Measurements from ENCODE around the gene TMEM42. TPM values are rescaled to one million over a fixed set of nuclear protein-coding genes. Genes with fewer than 3 reads are reported as not detected.
"Not testable (repeated sequence)": the region's sequence is repeated elsewhere in the genome, so short reads cannot be mapped to it uniquely, and the experiment has no call there.

Gene TMEM42
- total and polyA plus RNA-seq, 2 of the 8 experiments (the other 6 are each of a cell fraction or from before 2014, with no cell fraction given), result 11.2 to 41.4 TPM

DNA sequence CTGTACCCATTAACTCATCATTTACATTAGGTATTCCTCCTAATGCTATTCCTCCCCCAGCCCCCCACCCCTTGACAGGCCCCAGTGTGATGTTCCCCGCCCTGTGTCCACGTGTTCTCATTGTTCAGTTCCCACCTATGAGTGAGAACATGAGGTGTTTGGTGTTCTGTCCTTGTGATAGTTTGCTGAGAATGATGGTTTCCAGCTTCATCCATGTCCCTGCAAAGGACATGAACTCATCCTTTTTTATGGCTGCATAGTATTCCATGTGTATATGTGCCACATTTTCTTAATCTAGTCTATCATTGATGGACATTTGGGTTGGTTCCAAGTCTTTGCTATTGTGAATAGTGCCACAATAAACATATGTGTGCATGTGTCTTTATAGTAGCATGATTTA lies 45.4 kb upstream of the TMEM42 start:
- 95% methylated on average over 2 of the region's 2 CpGs; no CpG with 5 or more reads in 1 of the 2 experiments for WGBS, 2 experiments (ENCODE audit: extremely low coverage in 1 of 2, insufficient coverage in 1 of 2, insufficient read length in 1 of 2, insufficient replicate concordance in 2 of 2, low coverage in 1 of 2, low lambda C conversion rate in 2 of 2, missing lambda C conversion rate in 1 of 2)

DNA sequence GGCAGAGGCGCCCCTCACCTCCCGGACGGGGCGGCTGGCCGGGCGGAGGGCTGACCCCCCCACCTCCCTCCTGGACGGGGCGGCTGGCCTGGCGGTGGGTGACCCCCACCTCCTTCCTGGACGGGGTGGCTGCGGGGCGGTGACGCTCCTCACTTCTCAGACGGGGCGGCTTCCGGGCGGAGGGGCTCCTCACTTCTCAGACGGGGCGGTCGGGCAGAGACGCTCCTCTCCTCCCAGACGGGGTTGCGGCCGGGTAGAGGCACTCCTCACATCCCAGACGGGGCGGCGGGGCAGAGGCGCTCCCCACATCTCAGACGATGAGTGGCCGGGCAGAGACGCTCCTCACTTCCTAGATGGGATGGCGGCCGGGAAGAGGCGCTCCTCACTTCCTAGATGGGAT lies 40.5 kb upstream of the TMEM42 start:
- POLR2A ChIA-PET (ENCODE audit: partially characterized antibody); H3K4me2 ChIP-seq (ENCODE audit: insufficient read depth in 1 of 2, low read depth in 2 of 2, low read length in 2 of 2); H4K91ac ChIP-seq (replicated peaks; ENCODE audit: insufficient read length, low read length); H2BK12ac ChIP-seq (ENCODE audit: low read depth, low read length); H2BK20ac ChIP-seq (ENCODE audit: low read length); H2AFZ ChIP-seq (ENCODE audit: low read length); H2AK5ac ChIP-seq (ENCODE audit: low read depth, low read length); FAIRE-seq; H3K79me2 ChIP-seq (ENCODE audit: control insufficient read depth in 1 of 2, insufficient read depth in 2 of 2, low read length in 2 of 2); H2BK5ac ChIP-seq (ENCODE audit: low read depth, low read length); H3K79me1 ChIP-seq (ENCODE audit: low read depth, low read length); H3K4me3 ChIP-seq (ENCODE audit: extremely low read depth in 1 of 4, insufficient read depth in 2 of 4, low read depth in 3 of 4, low read length in 4 of 4); DNase-seq (ENCODE audit: low read depth in 1 of 2, low spot score in 2 of 2); H3K23me2 ChIP-seq (ENCODE audit: low read depth, low read length); H3K18ac ChIP-seq (ENCODE audit: extremely low read depth, low read length); H2BK120ac ChIP-seq (replicated peaks; ENCODE audit: low read depth, low read length); H3K14ac ChIP-seq (ENCODE audit: insufficient read length); H3K9ac ChIP-seq (replicated peaks in 1 of 4; ENCODE audit: extremely low read depth in 1 of 4, low read depth in 3 of 4, low read length in 3 of 4); H4K8ac ChIP-seq (ENCODE audit: extremely low read depth, insufficient read depth, low read length); H3K23ac ChIP-seq (ENCODE audit: insufficient read length); H4K5ac ChIP-seq (ENCODE audit: insufficient read length, low read depth, low read length); H3K27me3 ChIP-seq (replicated peaks in 1 of 4; ENCODE audit: control insufficient read depth in 3 of 4, extremely low read depth in 1 of 4, insufficient read depth in 3 of 4, low read length in 3 of 4); H4K20me1 ChIP-seq (replicated peaks in 1 of 2; ENCODE audit: control insufficient read depth in 1 of 2, insufficient read depth in 2 of 2, low read length in 2 of 2); H2BK15ac ChIP-seq (ENCODE audit: low read length); H3K4ac ChIP-seq (replicated peaks; ENCODE audit: insufficient read length, low read depth, low read length); H3K27ac ChIP-seq (ENCODE audit: low read depth, low read length); H3K4me1 ChIP-seq (replicated peaks in 1 of 4; ENCODE audit: control insufficient read depth in 3 of 4, insufficient read depth in 4 of 4, low read length in 3 of 4); CTCF ChIA-PET (ENCODE audit: partially characterized antibody); H3K56ac ChIP-seq (replicated peaks; ENCODE audit: insufficient read length, low read depth, low read length): not testable (repeated sequence)
- Histone ChIP-seq H3K36me3 (ENCODE audit: control insufficient read depth in 2 of 4, insufficient read depth in 4 of 4, low read length in 3 of 4) (peaks cover 0 to 34% (median 6%) of the 10 kb centered on the region in 4 experiments; a peak in 4 of 8 replicates), H3K9me3 (ENCODE audit: insufficient read depth in 2 of 2, low read depth in 1 of 2, low read length in 1 of 2) (peaks cover 0 to 22% of the 10 kb centered on the region in 2 experiments; a peak in 1 of 4 replicates)
- WGBS, 2 experiments (ENCODE audit: extremely low coverage in 1 of 2, insufficient coverage in 1 of 2, insufficient read length in 1 of 2, insufficient replicate concordance in 2 of 2, low coverage in 1 of 2, low lambda C conversion rate in 2 of 2, missing lambda C conversion rate in 1 of 2), result 88% methylated on average over 26 of the region's 34 CpGs; no CpG with 5 or more reads in 1 of the 2 experiments

More for the DNA sequence above, 45.4 kb upstream of the TMEM42 start:
- peaks cover 4 to 50% (median 32%) of the 10 kb centered on the region in 4 experiments for H3K36me3 ChIP-seq (ENCODE audit: control insufficient read depth in 2 of 4, insufficient read depth in 4 of 4, low read length in 3 of 4)
- H3K4ac ChIP-seq (replicated peaks; ENCODE audit: insufficient read length, low read depth, low read length); FAIRE-seq; H3K23ac ChIP-seq (ENCODE audit: insufficient read length); H2BK12ac ChIP-seq (ENCODE audit: low read depth, low read length); H3K4me2 ChIP-seq (ENCODE audit: insufficient read depth in 1 of 2, low read depth in 2 of 2, low read length in 2 of 2); CTCF ChIA-PET (ENCODE audit: partially characterized antibody); POLR2A ChIA-PET (ENCODE audit: partially characterized antibody); H2BK15ac ChIP-seq (ENCODE audit: low read length); H3K79me1 ChIP-seq (ENCODE audit: low read depth, low read length); H3K18ac ChIP-seq (ENCODE audit: extremely low read depth, low read length); H3K23me2 ChIP-seq (ENCODE audit: low read depth, low read length); H4K8ac ChIP-seq (ENCODE audit: extremely low read depth, insufficient read depth, low read length); H2AK5ac ChIP-seq (ENCODE audit: low read depth, low read length); H3K56ac ChIP-seq (replicated peaks; ENCODE audit: insufficient read length, low read depth, low read length); H2BK120ac ChIP-seq (replicated peaks; ENCODE audit: low read depth, low read length); H3K4me3 ChIP-seq (ENCODE audit: extremely low read depth in 1 of 4, insufficient read depth in 2 of 4, low read depth in 3 of 4, low read length in 4 of 4); H3K4me1 ChIP-seq (replicated peaks in 1 of 4; ENCODE audit: control insufficient read depth in 3 of 4, insufficient read depth in 4 of 4, low read length in 3 of 4); H2BK5ac ChIP-seq (ENCODE audit: low read depth, low read length); H3K27me3 ChIP-seq (replicated peaks in 1 of 4; ENCODE audit: control insufficient read depth in 3 of 4, extremely low read depth in 1 of 4, insufficient read depth in 3 of 4, low read length in 3 of 4); H4K20me1 ChIP-seq (replicated peaks in 1 of 2; ENCODE audit: control insufficient read depth in 1 of 2, insufficient read depth in 2 of 2, low read length in 2 of 2); H3K9ac ChIP-seq (replicated peaks in 1 of 4; ENCODE audit: extremely low read depth in 1 of 4, low read depth in 3 of 4, low read length in 3 of 4); H2BK20ac ChIP-seq (ENCODE audit: low read length); H2AFZ ChIP-seq (ENCODE audit: low read length); H3K9me3 ChIP-seq (ENCODE audit: insufficient read depth in 2 of 2, low read depth in 1 of 2, low read length in 1 of 2); H3K14ac ChIP-seq (ENCODE audit: insufficient read length); H4K5ac ChIP-seq (ENCODE audit: insufficient read length, low read depth, low read length); H4K91ac ChIP-seq (replicated peaks; ENCODE audit: insufficient read length, low read length); H3K79me2 ChIP-seq (ENCODE audit: control insufficient read depth in 1 of 2, insufficient read depth in 2 of 2, low read length in 2 of 2); DNase-seq (ENCODE audit: low read depth in 1 of 2, low spot score in 2 of 2); H3K27ac ChIP-seq (ENCODE audit: low read depth, low read length): not testable (repeated sequence)

All from H1 (cell line).